ENCODE measurements around the gene DHX29.

Gene DHX29

GRCh38 chr5:55316837-55317236 is 9.3 kb upstream of the DHX29 start:
- DNase-seq (ENCODE audit: low spot score), result no peak

GRCh38 chr5:55316289-55316688 is 8.8 kb upstream of the DHX29 start:
- DNase-seq (ENCODE audit: low spot score), result no peak

- DNase-seq (ENCODE audit: low spot score), result no peak
Measured at GRCh38 chr5:55313870-55314617, 6.5 kb upstream of the DHX29 start.

- peak; percentile 36 for DNase-seq (ENCODE audit: low spot score)
Measured at GRCh38 chr5:55308254-55308836, 851 bp upstream of the DHX29 start.

- no peak for DNase-seq (ENCODE audit: low spot score)
Measured at GRCh38 chr5:55306641-55307382, 682 bp downstream of the DHX29 start.

- no peak for DNase-seq (ENCODE audit: low spot score)
Measured at GRCh38 chr5:55305345-55305744, 2.1 kb downstream of the DHX29 start.

GRCh38 chr5:55304584-55304983 is 2.9 kb downstream of the DHX29 start:
- no peak for DNase-seq (ENCODE audit: low spot score)

- DNase-seq (ENCODE audit: low spot score), result no peak
Measured at GRCh38 chr5:55303238-55303690, 4.2 kb downstream of the DHX29 start.

- no peak for DNase-seq (ENCODE audit: low spot score)
Measured at GRCh38 chr5:55300890-55301289, 6.6 kb downstream of the DHX29 start.

GRCh38 chr5:55294935-55295334 is 12.6 kb downstream of the DHX29 start:
- DNase-seq (ENCODE audit: low spot score), result no peak

- no peak for DNase-seq (ENCODE audit: low spot score)
Measured at GRCh38 chr5:55290991-55291390, 16.5 kb downstream of the DHX29 start.

GRCh38 chr5:55289808-55290207 is 17.7 kb downstream of the DHX29 start:
- no peak for DNase-seq (ENCODE audit: low spot score)

- no peak for DNase-seq (ENCODE audit: low spot score)
Measured at GRCh38 chr5:55286411-55286933, 21.0 kb downstream of the DHX29 start.

- DNase-seq (ENCODE audit: low spot score), result no peak
Measured at GRCh38 chr5:55278778-55279177, 28.7 kb downstream of the DHX29 start.

- no peak for DNase-seq (ENCODE audit: low spot score)
Measured at GRCh38 chr5:55276771-55277170, 30.7 kb downstream of the DHX29 start.

GRCh38 chr5:55258339-55258738 is 49.2 kb downstream of the DHX29 start:
- no peak for DNase-seq (ENCODE audit: low spot score)

- no peak for DNase-seq (ENCODE audit: low spot score)
Measured at GRCh38 chr5:55254802-55255201, 52.7 kb downstream of the DHX29 start.

GRCh38 chr5:55250064-55250463 is 57.4 kb downstream of the DHX29 start:
- DNase-seq (ENCODE audit: low spot score), result no peak

- DNase-seq (ENCODE audit: low spot score), result no peak
Measured at GRCh38 chr5:55241746-55242145, 65.7 kb downstream of the DHX29 start.

- no peak for DNase-seq (ENCODE audit: low spot score)
Measured at GRCh38 chr5:55236800-55237199, 70.7 kb downstream of the DHX29 start.

GRCh38 chr5:55234121-55234700 is 73.3 kb downstream of the DHX29 start:
- DNase-seq (ENCODE audit: low spot score), result peak; percentile 54

Measured in cerebellar cortex (tissue), 1 donor.